Upper lobe of left lung (tissue), 4 donors: ENCODE data around the gene RRP1.
A peak's percentile ranks its signal among the peaks of the same experiment; 100 is the strongest.

Source experiments
- CTCF ChIP-seq, 6 experiments: fragments of 450-650 bp in 4 of 6; fragments of 200-600 bp in 2 of 6; sonication (generic) in 2 of 6; IDR thresholded peaks; one replicate each; pipeline ENCODE4 v1.5.1; 2016 to 2019; ENCODE audit warnings: antibody characterized with exemption in 6 of 6
- POLR2A ChIP-seq, 4 donors: fragments of 450-650 bp; IDR thresholded peaks; one replicate each; pipeline ENCODE4 v1.5.1; 2016 to 2017; ENCODE audit warnings: antibody characterized with exemption in 4 of 4, mild to moderate bottlenecking in 2 of 4
- POLR2AphosphoS5 ChIP-seq, 2 donors: sonication (generic); formaldehyde crosslinking; IDR thresholded peaks; one replicate each; pipeline ENCODE4 v1.5.1; 2017; ENCODE audit warnings: antibody characterized with exemption in 2 of 2

- TF ChIP-seq CTCF (IDR thresholded peaks at IDR 0.05) = peak in 1 of 6 experiments; percentile 10
- TF ChIP-seq POLR2A (IDR thresholded peaks at IDR 0.05) = peak in 1 of 4 donors; percentile 20
- TF ChIP-seq POLR2AphosphoS5 (IDR thresholded peaks at IDR 0.05) = peak in 1 of 2 donors; percentile 43
These were observed 22.9 kb downstream of the RRP1 start for GRCh38 chr21:43812139-43812821.
